ENCODE measurements around the gene HS6ST1.

The HS6ST1 gene

GRCh38 chr2:128318776-128319464 is at the start of gene HS6ST1:
Gene HS6ST1, minus strand, starts transcription at chr2:128318868. Its CDS starts 305 bp downstream, at chr2:128318563.
- DNase-seq = peak; percentile 80

DNA sequence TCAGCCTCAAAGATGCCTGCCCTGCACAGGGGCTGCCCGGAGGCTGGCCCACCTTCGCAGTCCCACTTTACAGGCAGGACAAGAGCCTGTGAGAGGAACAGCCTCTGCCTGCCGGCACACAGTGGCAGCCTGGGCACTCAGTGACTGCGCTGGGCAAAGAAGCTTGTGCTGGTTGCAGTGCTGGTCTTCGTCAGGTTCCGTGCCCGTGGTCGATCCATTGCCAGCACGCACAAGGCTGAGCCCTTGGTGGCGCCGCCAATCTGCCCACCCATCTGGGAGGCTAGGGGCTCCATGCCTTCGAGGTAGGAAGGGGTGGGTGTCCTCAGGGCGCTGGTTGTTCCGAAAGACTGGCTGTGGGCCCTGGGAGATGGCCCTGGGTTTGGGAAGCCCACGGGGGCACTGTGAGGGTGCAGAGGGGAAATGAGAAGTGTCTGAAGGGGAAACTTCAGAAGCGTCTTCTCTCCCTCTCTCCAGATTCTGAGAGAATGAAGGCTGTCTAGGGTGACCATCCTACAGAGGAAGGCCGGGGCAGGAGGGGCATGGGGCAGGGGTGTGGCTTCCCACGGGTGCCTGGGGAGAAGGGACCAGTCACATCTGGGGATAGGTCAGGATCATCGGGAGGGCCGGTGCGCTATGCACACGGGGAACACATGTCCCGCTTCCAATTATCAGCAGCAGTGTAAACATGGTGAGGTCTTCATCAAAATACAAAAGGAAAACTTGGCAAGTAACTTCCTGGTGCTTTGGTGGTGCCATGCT is 49.1 kb upstream of the HS6ST1 start:
- no peak for DNase-seq

- DNase-seq = peak; percentile 53
Measured at GRCh38 chr2:128366713-128367511, 48.2 kb upstream of the HS6ST1 start.

DNA sequence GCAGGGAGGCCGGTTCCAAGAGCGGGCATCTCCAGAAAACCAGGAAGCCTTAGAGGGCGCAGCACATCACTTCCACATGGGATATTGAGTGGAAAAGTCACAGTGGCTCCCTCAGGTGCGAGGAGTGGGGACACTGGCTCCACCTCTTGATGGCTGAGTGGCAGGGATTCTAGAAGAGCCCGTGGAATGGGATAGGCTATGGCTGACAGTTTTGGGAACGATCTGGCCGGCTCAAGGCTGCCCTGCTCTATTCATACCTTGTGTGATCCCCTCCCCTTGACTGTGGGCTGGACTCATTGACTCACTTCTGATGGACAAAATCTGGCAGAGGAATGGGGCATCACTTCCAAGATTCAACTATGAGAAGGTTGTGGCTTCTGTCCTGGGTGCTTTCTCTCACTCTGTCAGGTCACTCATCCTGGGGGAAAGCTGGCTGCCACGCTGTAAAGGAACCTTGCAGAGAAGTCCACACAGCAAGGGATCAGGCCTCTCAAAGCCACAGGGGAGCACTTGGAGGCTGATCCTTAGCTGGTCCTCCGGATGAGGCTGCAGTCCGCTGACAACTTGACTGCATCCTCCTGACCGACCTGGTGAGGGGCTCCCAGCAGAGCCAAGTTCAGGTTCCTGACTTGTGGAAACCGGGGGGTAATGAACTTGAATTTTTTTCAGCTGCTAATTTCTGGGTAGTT is 46.7 kb upstream of the HS6ST1 start:
- no peak for DNase-seq

DNA sequence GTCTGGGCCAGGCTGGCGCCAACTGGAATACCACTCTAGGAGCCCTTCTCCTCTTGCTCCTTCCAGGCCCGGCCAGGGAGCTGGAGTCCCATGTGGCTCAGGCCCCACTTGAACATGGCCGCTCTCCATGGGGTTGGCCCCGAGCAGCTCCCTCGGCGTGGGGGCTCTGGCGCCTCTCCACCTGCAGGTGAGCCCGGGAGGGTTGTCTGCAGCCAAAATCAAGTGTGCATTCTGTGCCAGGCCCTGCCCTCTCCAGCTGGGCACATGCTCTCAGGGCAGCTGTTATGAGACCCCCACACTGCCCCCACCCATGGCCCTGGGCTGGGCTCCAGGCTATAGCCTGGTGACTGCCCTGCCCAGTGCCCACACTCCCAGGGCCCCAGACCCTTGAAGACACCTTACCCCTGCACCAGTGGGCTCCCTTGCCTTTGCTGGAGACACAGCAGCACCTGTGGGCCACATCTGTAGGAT is 45.8 kb upstream of the HS6ST1 start:
- no peak for DNase-seq

- peak; percentile 39 for DNase-seq
Measured at GRCh38 chr2:128363934-128364361, 45.3 kb upstream of the HS6ST1 start.

DNA sequence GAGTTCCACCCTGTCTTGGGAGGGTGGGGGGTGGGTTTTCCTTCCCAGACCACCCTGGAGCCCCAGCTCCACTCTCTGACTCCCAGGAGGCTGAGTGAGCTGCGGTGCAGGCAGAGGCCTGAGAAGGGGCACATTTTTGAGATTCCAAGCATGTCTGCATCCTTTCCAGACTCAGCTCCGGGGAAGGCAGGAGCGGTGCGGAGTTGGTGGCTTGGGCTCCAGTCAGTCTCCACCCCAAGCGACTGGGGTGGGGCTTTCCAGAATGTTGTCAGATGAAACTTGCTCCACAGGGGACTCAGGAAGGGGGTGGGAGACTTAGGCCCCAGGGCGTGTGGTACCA is 44.2 kb upstream of the HS6ST1 start:
- DNase-seq = peak; percentile 70

DNA sequence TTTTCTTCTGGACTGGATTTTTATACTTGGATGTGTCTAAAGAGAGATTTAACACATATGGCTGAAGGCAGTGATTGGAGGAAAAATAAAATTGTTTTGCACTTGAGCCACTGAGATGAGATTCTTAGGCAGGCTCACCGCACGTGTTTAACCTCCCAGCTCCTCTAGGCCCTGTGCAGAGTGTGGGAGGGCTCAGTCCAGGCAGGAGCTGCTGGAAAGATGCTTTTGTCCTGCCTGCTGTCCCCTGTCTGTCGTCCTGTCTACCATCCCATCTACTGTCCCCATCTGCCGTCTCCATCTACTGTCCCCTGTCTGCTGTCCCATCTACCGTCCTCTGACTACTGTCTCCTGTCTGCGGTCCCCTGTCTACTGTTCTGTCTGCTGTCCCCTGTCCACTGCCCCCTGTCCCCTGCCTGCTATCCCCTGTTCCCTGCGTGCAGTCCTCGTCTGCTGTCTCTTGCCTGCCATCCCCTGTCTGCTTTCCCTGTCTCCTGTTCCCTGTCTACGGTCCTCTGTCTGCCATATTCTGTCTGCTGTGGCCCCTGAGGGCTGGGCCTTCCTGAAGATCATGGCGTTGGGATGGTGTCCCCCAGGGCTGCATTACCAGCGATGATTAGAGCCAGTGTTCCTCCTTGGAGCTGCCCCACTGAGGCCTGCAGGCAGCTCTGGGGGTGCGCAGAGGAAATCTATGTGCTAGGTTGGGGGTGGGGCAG is 43.7 kb upstream of the HS6ST1 start:
- DNase-seq = peak; percentile 42

GRCh38 chr2:128361376-128362131 is 42.9 kb upstream of the HS6ST1 start:
- DNase-seq = no peak

DNA sequence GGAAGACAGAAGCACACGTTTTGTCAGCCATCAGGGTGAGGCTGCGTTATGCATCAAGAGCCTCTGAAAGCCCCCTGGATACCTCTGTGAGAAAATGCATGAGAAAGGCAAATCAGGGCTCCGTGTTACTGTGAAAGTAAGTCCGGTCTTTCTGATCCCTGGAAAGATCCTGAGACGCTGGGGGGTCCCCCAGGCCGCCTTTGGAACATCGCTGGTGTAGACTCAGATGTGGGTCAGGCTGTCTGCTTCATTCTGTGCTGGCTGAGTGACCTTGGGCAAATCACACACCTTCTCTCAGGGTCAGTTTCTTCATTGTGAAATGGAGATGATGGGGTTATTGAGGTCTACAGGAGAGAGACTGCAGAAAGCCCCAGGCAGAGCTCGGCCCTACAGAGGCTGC is 42.0 kb upstream of the HS6ST1 start:
- DNase-seq = no peak

DNA sequence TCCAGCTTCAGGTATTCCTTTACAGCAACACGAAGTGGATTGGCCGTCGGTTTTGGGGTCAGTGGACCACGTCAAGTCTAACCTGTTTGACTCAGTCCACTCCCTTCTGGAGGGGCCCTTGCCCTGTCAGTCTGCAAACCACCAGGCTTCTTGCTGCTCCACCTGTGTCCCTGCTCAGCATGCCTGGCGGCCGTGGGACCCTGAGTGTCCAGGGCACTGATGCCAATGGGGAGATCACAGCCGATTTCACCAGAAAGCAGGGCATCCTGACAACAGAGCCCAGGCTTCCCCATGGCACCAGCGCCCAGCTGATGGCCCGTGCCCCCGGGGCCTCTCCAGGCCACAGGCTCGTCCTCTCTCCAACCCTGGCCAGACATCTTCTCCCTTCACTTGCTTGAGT is 41.2 kb upstream of the HS6ST1 start:
- no peak for DNase-seq

GRCh38 chr2:128358941-128359731 is 40.5 kb upstream of the HS6ST1 start:
- no peak for DNase-seq

GRCh38 chr2:128357506-128358370 is 39.1 kb upstream of the HS6ST1 start:
- no peak for DNase-seq

DNA sequence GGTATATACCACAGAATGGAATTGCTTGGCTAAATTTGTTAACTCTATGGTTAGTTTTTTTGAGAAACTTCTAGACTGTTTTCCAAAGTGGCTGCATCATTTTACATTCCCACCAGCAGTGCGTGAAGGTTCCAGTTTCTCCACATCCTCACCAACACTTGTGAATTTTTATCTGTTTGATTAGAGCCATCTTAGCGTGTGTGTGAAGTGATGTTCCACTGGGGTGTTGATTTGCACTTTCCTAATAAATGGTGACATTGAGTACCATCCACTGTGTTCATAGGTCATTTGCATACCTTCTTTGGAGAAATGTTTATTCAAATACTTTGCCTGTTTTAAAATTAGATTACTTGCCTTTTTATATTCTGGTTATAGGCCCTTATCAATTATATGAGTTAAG is 37.5 kb upstream of the HS6ST1 start:
- DNase-seq = no peak

GRCh38 chr2:128354726-128355470 is 36.2 kb upstream of the HS6ST1 start:
- DNase-seq = no peak

DNA sequence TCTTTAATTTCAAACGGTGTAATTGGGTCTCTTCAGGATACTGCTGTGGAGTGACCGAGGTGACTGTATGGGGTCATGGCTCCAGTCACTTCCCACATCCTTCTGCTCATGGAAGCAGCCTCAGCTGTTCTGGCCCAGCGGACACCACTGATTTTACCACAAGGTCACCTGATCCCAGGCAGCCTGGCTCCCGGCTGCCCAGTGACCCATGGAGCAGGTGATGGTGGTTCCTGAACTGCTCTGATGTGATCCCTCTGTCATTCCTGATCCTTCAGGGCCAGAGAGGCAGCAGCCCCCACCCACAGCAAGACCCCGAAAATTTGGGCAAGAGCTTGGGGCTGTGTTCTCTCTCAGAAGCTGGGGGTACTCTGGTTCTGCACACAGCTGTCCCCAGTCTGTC is 35.5 kb upstream of the HS6ST1 start:
- no peak for DNase-seq

DNA sequence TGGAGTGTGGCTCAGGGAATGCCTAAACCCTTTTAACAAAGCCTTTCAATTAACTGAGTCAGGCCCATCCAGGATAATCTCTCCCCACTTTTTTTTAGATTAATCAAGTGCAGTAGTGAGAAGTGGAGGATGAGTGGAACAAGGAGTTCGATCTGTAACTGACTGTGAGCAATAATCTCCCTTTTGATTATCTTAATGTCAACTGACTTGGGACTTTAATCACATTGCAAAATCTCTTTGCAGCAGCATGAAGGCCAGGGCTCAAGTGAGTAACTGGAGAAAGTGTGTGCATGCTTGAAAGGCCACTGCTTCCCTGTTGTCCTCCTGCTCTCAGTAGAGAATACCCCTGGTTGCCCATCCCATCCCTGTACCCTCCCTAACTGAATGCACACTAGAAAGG is 32.1 kb upstream of the HS6ST1 start:
- no peak for DNase-seq

DNA sequence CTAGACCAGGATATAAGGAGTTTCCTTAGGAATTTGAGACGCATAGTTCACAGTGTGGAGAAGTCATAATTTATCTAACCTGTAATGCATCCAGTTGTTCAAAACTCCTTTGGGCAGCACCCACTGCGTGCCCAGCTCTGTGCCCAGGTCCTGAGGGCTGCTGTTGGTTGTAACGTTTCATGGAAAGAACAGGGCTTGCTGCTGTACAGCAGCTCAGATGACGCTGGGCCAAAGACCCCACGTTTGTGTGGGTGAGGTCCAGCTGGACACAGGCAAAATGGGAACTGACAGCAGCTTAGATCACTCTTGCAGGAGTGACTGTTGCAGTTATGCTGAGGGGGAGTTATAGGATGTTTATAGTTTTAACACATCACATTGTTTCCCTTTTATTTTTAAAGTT is 30.0 kb upstream of the HS6ST1 start:
- no peak for DNase-seq

All from retina (tissue), 1 donor.